Common myeloid progenitor, CD34-positive (primary cell): ENCODE results near the gene HS3ST5.

ENCODE experiments used
- CTCF ChIA-PET: fragments of 350-600 bp; sonication (Branson Sonifier 250); formaldehyde crosslinking; loops from one replicate; lab custom pipeline; 2021; ENCODE audit warnings: antibody characterized with exemption; lab: Charles Lee
- POLR2A ChIA-PET: fragments of 350-600 bp; sonication (Branson Sonifier 250); formaldehyde crosslinking; loops from one replicate; lab custom pipeline; 2021; ENCODE audit warnings: antibody characterized with exemption; lab: Charles Lee
- DNase-seq, 3 donors: peaks; one replicate each; pipeline versions ENCODE4 v3.0.0 to v3.0.0-alpha.2; 2013
- H3K27ac ChIP-seq, 2 experiments: 1 replicate in 1 of 2; 2 replicates in 1 of 2; pipeline ENCODE4 v1.7.0; 2013; ENCODE audit warnings: inconsistent platforms in 2 of 2, low read length in 2 of 2, mild to moderate bottlenecking in 2 of 2, low read depth in 1 of 2, moderate library complexity in 1 of 2; ENCODE audit not compliant: severe bottlenecking in 2 of 2, insufficient read depth in 1 of 2, poor library complexity in 1 of 2
- H3K27me3 ChIP-seq, 5 experiments: replicated peaks in 2 of 5; 1 replicate in 3 of 5; 2 replicates in 2 of 5; pipeline versions ENCODE4 v1.6.1 to v1.7.0; 2013; ENCODE audit warnings: low read length in 4 of 5, mild to moderate bottlenecking in 2 of 5, moderate library complexity in 2 of 5, inconsistent platforms in 1 of 5; ENCODE audit not compliant: insufficient read depth in 5 of 5, control insufficient read depth in 4 of 5
- H3K36me3 ChIP-seq, 4 experiments: 1 replicate in 2 of 4; 2 replicates in 2 of 4; pipeline versions ENCODE4 v1.6.1 to v1.7.0; 2013; ENCODE audit warnings: low read length in 3 of 4, control low read depth in 1 of 4, mild to moderate bottlenecking in 1 of 4; ENCODE audit not compliant: control insufficient read depth in 4 of 4, insufficient read depth in 4 of 4
- H3K4me1 ChIP-seq, 4 experiments: 1 replicate in 3 of 4; 2 replicates in 1 of 4; pipeline versions ENCODE4 v1.6.1 to v1.7.1; 2013; ENCODE audit warnings: low read length in 3 of 4, mild to moderate bottlenecking in 3 of 4, control low read depth in 1 of 4, inconsistent platforms in 1 of 4, moderate library complexity in 1 of 4; ENCODE audit not compliant: control insufficient read depth in 4 of 4, insufficient read depth in 4 of 4; ENCODE audit errors: control extremely low read depth in 1 of 4
- H3K4me3 ChIP-seq, 7 experiments: 1 replicate in 4 of 7; 2 replicates in 3 of 7; pipeline versions ENCODE4 v1.5.1 to v1.7.0; 2013; ENCODE audit warnings: mild to moderate bottlenecking in 7 of 7, low read length in 6 of 7, moderate library complexity in 6 of 7, inconsistent platforms in 2 of 7, low read depth in 2 of 7, control low read depth in 1 of 7; ENCODE audit not compliant: insufficient read depth in 4 of 7, control insufficient read depth in 1 of 7; ENCODE audit errors: extremely low read depth in 1 of 7
- H3K9me3 ChIP-seq, 5 experiments: 1 replicate in 4 of 5; 2 replicates in 1 of 5; pipeline versions ENCODE4 v1.6.1 to v1.7.1; 2013; ENCODE audit warnings: low read length in 4 of 5, mild to moderate bottlenecking in 2 of 5, inconsistent platforms in 1 of 5, low read depth in 1 of 5, moderate library complexity in 1 of 5; ENCODE audit not compliant: control insufficient read depth in 4 of 5, insufficient read depth in 2 of 5; ENCODE audit errors: control extremely low read depth in 1 of 5
- WGBS: methylation state at CpG from one replicate; pipeline ENCODE4 v1.1.5; 2013; ENCODE audit not compliant: insufficient coverage; 5-methylcytosine and 5-hydroxymethylcytosine counted together

HS3ST5 gene

DNA sequence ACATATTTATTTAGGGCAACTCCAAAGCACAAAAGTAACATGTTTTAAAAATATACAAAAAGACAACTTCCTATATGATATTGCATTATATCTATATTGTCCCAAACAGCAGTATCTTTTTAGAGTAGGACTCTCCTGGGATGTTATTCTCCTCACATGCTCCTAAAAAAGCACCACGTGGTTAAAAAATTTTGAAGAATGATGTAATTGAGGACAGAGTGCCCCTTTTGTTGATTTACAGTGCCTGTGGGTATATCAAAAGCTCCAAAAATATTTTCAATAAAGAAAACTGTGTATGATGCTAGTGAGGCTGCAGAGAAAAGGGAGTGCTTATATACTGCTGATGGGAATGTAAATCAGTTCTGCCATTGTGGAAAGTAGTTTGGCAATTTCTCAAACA lies 241.6 kb downstream of the HS3ST5 start:
- WGBS = no CpG with 5 or more reads among the region's 1 CpG

DNA sequence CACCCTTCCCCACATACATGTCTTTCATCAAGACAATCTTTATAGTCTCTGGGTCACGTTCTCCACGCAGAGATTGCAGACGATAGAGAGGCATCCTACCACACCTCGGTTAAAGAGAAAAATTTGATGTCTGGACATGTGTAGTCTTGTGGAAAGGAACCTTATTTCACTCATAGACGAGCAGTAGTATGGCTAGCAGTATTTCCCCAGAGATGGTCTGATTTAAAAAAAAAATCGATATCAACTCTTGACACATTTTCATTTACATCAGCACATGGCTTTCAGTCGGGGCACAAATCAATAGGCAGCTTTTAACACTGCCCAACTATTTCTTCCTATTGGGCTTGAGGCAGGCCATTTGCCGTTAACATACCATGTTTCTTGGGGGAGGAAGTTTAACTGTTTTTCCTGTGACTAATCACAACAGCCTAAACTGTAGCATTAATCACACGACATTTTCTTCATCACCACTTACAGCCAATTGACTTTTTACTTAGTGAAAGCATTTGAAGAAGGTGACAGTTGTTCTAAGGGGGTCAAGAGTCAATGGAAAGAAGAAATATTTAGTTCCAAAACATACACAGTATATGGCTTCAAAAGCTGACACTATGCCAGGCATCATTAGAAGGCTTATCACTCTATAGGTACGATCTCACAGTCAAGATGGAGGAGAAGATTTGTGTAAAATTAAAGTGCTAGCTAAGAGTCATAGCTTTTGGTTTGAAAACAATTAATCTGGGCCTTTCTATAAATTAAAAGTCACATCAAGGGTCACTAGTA lies 242.4 kb downstream of the HS3ST5 start:
- CTCF ChIA-PET = interaction anchor here (1.5 kb wide), 1 partner anchor 13 kb away, joined by 3 read pairs; no protein-coding TSS in a partner anchor

More for the DNA sequence above, 241.6 kb downstream of the HS3ST5 start:
- H3K27me3 ChIP-seq = peaks cover 0 to 2% (median 2%) of the 10 kb centered on the region in 5 experiments
- H3K27ac ChIP-seq = no peak overlapping the region
- no peaks in the 10 kb centered on the region for H3K4me1 ChIP-seq
- H3K9me3 ChIP-seq = no peaks in the 10 kb centered on the region
- ChIA-PET POLR2A (no interaction called here), CTCF (interaction anchor here (1.5 kb wide), 1 partner anchor 14 kb away, joined by 3 read pairs; no protein-coding TSS in a partner anchor)
- DNase-seq = no peak
- H3K36me3 ChIP-seq = no peaks in the 10 kb centered on the region
- no peak overlapping the region for H3K4me3 ChIP-seq

DNA sequence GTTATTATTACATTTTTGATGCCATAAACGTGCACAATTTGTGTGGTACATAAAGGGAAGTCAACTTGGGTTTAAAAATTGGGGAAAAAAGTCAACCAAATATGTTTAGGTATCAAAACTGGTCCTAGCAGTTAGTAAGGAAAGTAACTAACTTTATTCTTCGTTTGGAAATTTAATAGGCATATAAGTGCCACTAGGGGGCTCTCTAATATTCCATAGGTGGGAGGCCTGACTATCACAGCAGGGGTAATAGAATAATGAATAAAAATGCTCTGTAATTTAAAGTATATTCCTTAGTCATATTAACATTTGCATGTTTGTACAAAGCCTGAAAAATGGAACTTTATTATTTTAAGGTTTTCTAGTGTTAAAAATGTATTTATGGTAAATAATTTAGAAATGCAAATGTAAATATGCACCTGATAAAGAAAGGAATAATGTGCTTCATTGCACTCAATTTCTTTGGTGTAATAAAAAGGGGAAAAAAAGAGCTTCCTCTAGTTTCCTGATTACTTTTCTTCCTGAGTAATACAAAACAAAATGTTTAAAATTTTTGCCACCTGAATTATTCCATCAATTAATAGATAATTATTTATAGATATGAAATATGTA lies 246.2 kb downstream of the HS3ST5 start:
- Histone ChIP-seq H3K4me1 (no peaks in the 10 kb centered on the region), H3K9me3 (no peaks in the 10 kb centered on the region), H3K27me3 (peaks cover 0 to 2% (median 0%) of the 10 kb centered on the region in 5 experiments), H3K4me3 (no peak overlapping the region), H3K27ac (no peak overlapping the region), H3K36me3 (no peaks in the 10 kb centered on the region)
- 0% methylated on average over 1 of the region's 2 CpGs for WGBS
- ChIA-PET POLR2A (no interaction called here), CTCF (interaction anchor here (0.8 kb wide), 1 partner anchor 22 kb away, joined by 3 read pairs; no protein-coding TSS in a partner anchor)
- peak; percentile 21 to 44 (median 31) for DNase-seq

More for the DNA sequence above, 242.4 kb downstream of the HS3ST5 start:
- no peak for DNase-seq
- POLR2A ChIA-PET = no interaction called here
- no peak overlapping the region for H3K4me3 ChIP-seq
- WGBS = 100% methylated on average over 3 of the region's 10 CpGs
- H3K4me1 ChIP-seq = no peaks in the 10 kb centered on the region
- no peak overlapping the region for H3K27ac ChIP-seq
- H3K36me3 ChIP-seq = no peaks in the 10 kb centered on the region
- peaks cover 0 to 2% (median 0%) of the 10 kb centered on the region in 5 experiments for H3K27me3 ChIP-seq
- no peaks in the 10 kb centered on the region for H3K9me3 ChIP-seq

DNA sequence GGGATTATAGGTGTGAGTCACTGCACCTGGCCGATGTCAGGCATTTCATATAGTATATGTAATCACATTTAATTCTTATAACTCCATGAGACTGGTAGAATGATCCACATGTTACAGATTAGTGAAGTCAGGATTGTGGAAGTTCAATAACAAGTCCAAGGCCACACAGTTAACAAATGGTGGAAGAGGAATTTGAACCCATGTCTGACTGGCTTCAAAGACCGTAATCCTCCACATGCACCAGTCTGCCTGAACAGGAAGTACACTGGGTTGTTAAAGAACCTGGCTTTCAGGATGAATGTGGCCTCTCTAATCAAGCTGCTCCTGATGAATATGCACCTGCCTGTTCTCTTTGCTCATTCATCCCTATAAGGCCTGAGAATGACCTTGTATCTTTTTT lies 249.9 kb downstream of the HS3ST5 start:
- no peaks in the 10 kb centered on the region for H3K9me3 ChIP-seq
- WGBS = 91% methylated on average over 1 of the region's 2 CpGs
- no peaks in the 10 kb centered on the region for H3K4me1 ChIP-seq
- H3K27me3 ChIP-seq = peaks cover 0 to 3% (median 0%) of the 10 kb centered on the region in 5 experiments
- DNase-seq = no peak
- POLR2A ChIA-PET = interaction anchor here (0.6 kb wide), 1 partner anchor 35 kb away, joined by 3 read pairs; no protein-coding TSS in a partner anchor
- CTCF ChIA-PET = no interaction called here
- no peak overlapping the region for H3K27ac ChIP-seq
- H3K36me3 ChIP-seq = no peaks in the 10 kb centered on the region
- no peak overlapping the region for H3K4me3 ChIP-seq

DNA sequence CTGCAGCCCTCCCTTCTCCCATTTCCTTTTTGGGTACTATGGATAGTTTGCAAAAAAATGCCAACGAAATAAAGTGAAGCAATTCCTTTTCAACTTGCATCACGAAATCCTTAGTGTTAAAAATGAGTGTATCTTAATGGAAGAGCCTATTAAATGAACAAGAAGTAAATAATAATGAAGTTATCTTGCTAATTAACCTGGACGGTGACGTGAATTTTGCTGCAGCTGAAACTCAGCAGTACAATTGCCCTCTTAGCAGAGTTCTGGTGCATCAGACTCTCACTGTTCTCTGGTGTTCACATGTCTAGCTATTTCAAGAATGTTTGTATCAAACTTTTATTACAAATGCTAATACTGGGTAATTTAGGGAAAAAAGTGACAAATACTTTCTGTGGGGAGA lies 252.2 kb downstream of the HS3ST5 start:
- CTCF ChIA-PET = no interaction called here

DNA sequence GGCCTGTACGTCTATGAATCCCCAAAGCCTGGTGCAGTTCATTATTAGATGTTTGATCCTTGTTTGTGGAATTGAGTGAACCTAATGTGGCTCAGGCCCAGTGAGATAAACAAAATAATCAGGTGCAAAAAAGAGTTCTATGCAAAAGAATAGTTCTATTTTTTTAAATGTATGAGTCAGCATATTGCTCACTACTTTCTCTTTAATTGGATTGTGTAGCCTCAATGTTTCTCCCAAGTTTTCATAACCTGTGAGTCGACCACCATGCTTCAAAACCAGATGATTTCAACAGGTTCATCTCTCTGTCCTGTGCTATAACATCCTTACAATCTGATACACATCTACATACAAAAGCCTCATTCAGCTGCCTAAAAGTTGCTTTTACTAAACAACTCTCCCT lies 255.3 kb downstream of the HS3ST5 start:
- H3K27me3 ChIP-seq = peaks cover 0 to 3% (median 2%) of the 10 kb centered on the region in 5 experiments
- no peak for DNase-seq
- H3K9me3 ChIP-seq = no peaks in the 10 kb centered on the region
- H3K4me1 ChIP-seq = no peaks in the 10 kb centered on the region
- 100% methylated on average over 1 of the region's 2 CpGs for WGBS
- no peak overlapping the region for H3K4me3 ChIP-seq
- CTCF ChIA-PET = interaction anchor here (1.1 kb wide), 1 partner anchor 14 kb away, joined by 3 read pairs; no protein-coding TSS in a partner anchor
- H3K27ac ChIP-seq = no peak overlapping the region
- POLR2A ChIA-PET = no interaction called here
- no peaks in the 10 kb centered on the region for H3K36me3 ChIP-seq

More for the DNA sequence above, 252.2 kb downstream of the HS3ST5 start:
- no peak overlapping the region for H3K27ac ChIP-seq
- H3K4me1 ChIP-seq = no peaks in the 10 kb centered on the region
- no CpG with 5 or more reads among the region's 4 CpGs for WGBS
- H3K4me3 ChIP-seq = no peak overlapping the region
- H3K9me3 ChIP-seq = no peaks in the 10 kb centered on the region
- no peak for DNase-seq
- no peaks in the 10 kb centered on the region for H3K36me3 ChIP-seq
- H3K27me3 ChIP-seq = peaks cover 0 to 3% (median 0%) of the 10 kb centered on the region in 5 experiments
- POLR2A ChIA-PET = no interaction called here

DNA sequence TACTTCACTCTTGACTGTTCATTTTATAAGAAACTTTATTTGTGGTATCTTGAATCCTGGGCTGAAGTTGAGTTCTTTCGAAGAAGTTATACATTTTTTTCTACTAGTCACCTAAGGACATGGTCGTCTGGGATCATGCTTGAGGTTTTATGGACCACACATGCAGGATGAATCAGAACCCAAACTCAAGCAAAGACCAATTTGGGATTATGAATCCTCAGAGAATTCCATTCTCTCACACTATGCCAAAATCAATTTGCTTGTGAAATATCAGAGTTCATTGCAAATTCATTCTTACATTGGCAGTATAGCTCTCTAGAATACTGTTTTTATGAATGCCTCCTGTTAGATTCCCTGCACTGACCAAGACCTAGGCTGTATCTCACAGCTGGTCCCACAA lies 257.6 kb downstream of the HS3ST5 start:
- H3K36me3 ChIP-seq = no peaks in the 10 kb centered on the region
- no peaks in the 10 kb centered on the region for H3K4me1 ChIP-seq
- H3K27me3 ChIP-seq = peaks cover 0 to 2% (median 0%) of the 10 kb centered on the region in 5 experiments
- POLR2A ChIA-PET = no interaction called here
- no peak for DNase-seq
- H3K4me3 ChIP-seq = no peak overlapping the region
- no peak overlapping the region for H3K27ac ChIP-seq
- WGBS = 85% methylated on average over 2 of the region's 2 CpGs
- H3K9me3 ChIP-seq = peaks cover 0 to under 1% (median 0%) of the 10 kb centered on the region in 5 experiments
- CTCF ChIA-PET = no interaction called here
